ENCODE measurements around the gene INPP4B.

DNA sequence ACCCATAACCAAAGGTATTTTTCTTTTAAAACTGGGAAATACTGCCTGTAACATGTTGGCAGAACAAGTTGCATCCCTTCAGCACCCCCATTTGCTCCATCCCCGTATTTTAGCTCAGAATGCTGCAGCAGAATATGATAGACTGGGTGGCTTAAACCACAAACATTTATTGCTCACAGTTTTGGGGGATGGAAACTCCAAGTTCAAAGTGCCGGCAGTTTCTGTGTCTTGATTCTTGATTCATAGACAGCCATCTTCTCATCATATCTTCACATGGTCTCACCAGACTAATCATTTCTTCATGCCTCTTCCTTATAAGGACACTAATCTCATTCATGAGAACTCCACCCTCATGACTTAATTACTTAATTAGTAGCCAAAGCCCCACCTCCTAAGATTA is 10.5 kb upstream of the INPP4B start:
- TF ChIP-seq, protein P1, sequence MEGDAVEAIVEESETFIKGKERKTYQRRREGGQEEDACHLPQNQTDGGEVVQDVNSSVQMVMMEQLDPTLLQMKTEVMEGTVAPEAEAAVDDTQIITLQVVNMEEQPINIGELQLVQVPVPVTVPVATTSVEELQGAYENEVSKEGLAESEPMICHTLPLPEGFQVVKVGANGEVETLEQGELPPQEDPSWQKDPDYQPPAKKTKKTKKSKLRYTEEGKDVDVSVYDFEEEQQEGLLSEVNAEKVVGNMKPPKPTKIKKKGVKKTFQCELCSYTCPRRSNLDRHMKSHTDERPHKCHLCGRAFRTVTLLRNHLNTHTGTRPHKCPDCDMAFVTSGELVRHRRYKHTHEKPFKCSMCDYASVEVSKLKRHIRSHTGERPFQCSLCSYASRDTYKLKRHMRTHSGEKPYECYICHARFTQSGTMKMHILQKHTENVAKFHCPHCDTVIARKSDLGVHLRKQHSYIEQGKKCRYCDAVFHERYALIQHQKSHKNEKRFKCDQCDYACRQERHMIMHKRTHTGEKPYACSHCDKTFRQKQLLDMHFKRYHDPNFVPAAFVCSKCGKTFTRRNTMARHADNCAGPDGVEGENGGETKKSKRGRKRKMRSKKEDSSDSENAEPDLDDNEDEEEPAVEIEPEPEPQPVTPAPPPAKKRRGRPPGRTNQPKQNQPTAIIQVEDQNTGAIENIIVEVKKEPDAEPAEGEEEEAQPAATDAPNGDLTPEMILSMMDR (IDR thresholded peaks at IDR 0.05; ENCODE audit: low read depth, low read length), result no peak
- TF ChIP-seq POLR2A (IDR thresholded peaks at IDR 0.05; ENCODE audit: extremely low read depth, insufficient read length), result no peak
- TF ChIP-seq, protein P2, sequence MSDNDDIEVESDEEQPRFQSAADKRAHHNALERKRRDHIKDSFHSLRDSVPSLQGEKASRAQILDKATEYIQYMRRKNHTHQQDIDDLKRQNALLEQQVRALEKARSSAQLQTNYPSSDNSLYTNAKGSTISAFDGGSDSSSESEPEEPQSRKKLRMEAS (IDR thresholded peaks at IDR 0.05; ENCODE audit: low read depth, low read length), result no peak
- no peak for TF ChIP-seq MYC (IDR thresholded peaks at IDR 0.05; ENCODE audit: low read depth, low read length)

Data from NB4 (cell line).